ENCODE results near the gene STARD8.
A peak's percentile ranks its signal among the peaks of the same experiment; 100 is the strongest.

DNA sequence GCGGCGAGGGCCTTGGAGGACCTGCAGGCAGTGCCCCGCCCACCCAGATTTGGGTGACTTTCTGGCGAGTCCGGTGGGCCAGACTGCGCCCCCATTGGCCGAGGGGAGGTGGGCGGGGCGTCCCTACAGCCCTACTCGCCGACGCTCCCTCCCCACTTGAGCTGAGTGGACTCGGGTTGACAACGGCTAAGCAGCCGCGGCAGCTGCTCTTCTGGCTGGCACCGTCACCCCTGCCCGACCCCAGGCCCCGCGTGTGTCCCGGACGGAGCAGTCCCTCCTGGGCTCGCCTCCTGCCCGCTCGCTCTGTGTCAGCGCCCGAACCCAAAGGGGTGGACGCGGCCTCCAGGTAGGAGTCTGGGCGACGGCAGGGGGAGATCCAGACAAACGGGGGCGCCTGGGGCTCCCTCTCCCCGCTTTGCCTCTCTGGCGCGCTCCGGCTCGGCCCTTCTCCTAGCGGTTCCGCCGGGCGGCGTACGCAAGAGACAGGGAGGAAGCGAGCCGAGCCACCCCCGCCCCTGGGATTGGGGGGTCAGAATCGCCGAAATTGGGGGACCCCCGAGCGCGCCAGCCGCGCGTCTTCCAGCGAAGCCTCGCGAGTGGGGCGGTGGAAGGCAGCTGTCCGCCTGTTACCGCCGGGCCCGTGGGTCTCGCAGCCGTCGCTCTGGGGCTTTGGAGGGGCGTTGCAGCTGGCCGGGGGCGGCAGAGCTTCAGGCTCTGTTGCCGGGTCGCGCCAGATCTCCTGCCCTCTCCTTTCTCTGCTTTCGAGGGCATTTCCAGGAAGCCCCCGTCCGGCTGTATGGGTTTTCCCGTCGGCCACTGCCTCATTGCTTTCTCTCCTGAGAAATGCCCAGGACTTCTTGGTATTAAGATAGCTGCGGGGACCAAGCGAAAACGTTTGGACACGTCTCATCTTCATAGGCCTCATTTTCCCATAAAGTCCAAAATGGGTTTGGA lies 46.3 kb downstream of the STARD8 start:
- TF ChIP-seq, protein P1, sequence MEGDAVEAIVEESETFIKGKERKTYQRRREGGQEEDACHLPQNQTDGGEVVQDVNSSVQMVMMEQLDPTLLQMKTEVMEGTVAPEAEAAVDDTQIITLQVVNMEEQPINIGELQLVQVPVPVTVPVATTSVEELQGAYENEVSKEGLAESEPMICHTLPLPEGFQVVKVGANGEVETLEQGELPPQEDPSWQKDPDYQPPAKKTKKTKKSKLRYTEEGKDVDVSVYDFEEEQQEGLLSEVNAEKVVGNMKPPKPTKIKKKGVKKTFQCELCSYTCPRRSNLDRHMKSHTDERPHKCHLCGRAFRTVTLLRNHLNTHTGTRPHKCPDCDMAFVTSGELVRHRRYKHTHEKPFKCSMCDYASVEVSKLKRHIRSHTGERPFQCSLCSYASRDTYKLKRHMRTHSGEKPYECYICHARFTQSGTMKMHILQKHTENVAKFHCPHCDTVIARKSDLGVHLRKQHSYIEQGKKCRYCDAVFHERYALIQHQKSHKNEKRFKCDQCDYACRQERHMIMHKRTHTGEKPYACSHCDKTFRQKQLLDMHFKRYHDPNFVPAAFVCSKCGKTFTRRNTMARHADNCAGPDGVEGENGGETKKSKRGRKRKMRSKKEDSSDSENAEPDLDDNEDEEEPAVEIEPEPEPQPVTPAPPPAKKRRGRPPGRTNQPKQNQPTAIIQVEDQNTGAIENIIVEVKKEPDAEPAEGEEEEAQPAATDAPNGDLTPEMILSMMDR (IDR thresholded peaks at IDR 0.05; ENCODE audit: extremely low read depth in 1 of 2, insufficient read depth in 1 of 2, low read depth in 1 of 2, low read length in 2 of 2) = no peak
- peak; percentile 67 for TF ChIP-seq POLR2A (IDR thresholded peaks at IDR 0.05; ENCODE audit: low read depth, low read length)
- TF ChIP-seq EZH2 (IDR thresholded peaks at IDR 0.05; ENCODE audit: borderline replicate concordance, low read depth, low read length, severe bottlenecking) = no peak
- TF ChIP-seq JUN (IDR thresholded peaks at IDR 0.05; ENCODE audit: borderline replicate concordance, insufficient read depth, insufficient read length, low read depth) = no peak
- TF ChIP-seq POLR2AphosphoS5 (IDR thresholded peaks at IDR 0.05; ENCODE audit: insufficient read depth, low read depth, low read length) = peak; percentile 52
- TF ChIP-seq GATA2 (IDR thresholded peaks at IDR 0.05; ENCODE audit: insufficient read depth, insufficient read length, low read depth, low read length) = no peak
- TF ChIP-seq, protein P2, sequence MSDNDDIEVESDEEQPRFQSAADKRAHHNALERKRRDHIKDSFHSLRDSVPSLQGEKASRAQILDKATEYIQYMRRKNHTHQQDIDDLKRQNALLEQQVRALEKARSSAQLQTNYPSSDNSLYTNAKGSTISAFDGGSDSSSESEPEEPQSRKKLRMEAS (IDR thresholded peaks at IDR 0.05; ENCODE audit: insufficient read depth, insufficient read length) = no peak
